ENCODE results near the gene RAB40C. TPM values are rescaled to one million over a fixed set of nuclear protein-coding genes. Genes with fewer than 3 reads are reported as not detected.

The RAB40C gene
- 11.3 and 15.8 TPM in 2 replicates for total RNA-seq

GRCh38 chr16:589658-590187 is at the start of gene RAB40C:
TSS of gene RAB40C (plus strand) at chr16:590066. CDS start at chr16:590292, 226 bp downstream.

GRCh38 chr16:560204-560700 is 29.6 kb upstream of the RAB40C start, which contains the start of gene PRR35:
TSS of gene PRR35 (plus strand) at chr16:560394. CDS start at chr16:563295, 2,901 bp downstream.

GRCh38 chr16:566475-567372 is 23.1 kb upstream of the RAB40C start, which contains the start of gene NHLRC4:
TSS of gene NHLRC4 (plus strand) at chr16:567005. CDS start at chr16:568048, 1,043 bp downstream.

GRCh38 chr16:569445-570254 is 20.2 kb upstream of the RAB40C start, which contains the start of gene PIGQ:
TSS of gene PIGQ (plus strand) at chr16:569968. CDS start at chr16:574075, 4,107 bp downstream.

GRCh38 chr16:630815-631405 is 41.0 kb downstream of the RAB40C start, which contains the start of gene WFIKKN1:
TSS of gene WFIKKN1 (plus strand) at chr16:630985. CDS start at chr16:631254, 269 bp downstream.

GRCh38 chr16:636206-637080 is 46.6 kb downstream of the RAB40C start, which contains the start of gene METTL26:
TSS of gene METTL26 (minus strand) at chr16:636305. CDS start at chr16:636290, 15 bp downstream.

GRCh38 chr16:641326-642188 is 51.7 kb downstream of the RAB40C start, which contains the start of gene MCRIP2:
TSS of gene MCRIP2 (plus strand) at chr16:641828. CDS start at chr16:641992, 164 bp downstream.

GRCh38 chr16:648781-649589 is 59.1 kb downstream of the RAB40C start, which contains the start of gene WDR90:
TSS of gene WDR90 (plus strand) at chr16:649365. CDS start at chr16:649417, 52 bp downstream.

GRCh38 chr16:667780-668518 is 78.1 kb downstream of the RAB40C start, which contains the start of gene RHOT2:
TSS of gene RHOT2 (plus strand) at chr16:668132. CDS start at chr16:668200, 68 bp downstream.

GRCh38 chr16:674968-675883 is 85.4 kb downstream of the RAB40C start, which contains the start of gene RHBDL1:
TSS of gene RHBDL1 (plus strand) at chr16:675671. CDS start at chr16:675791, 120 bp downstream.

Other genes with a start within 250 kb of the RAB40C start
- gene AXIN1, start 237.3 kb upstream of the RAB40C start, total RNA-seq = 16.6 and 30.8 TPM in 2 replicates
- gene MRPL28, start 219.5 kb upstream of the RAB40C start, total RNA-seq = 51.7 and 69.3 TPM in 2 replicates
- gene PGAP6, start 208.1 kb upstream of the RAB40C start, total RNA-seq = 59.7 and 107 TPM in 2 replicates
- 63.2 and 80.6 TPM in 2 replicates for gene NME4, start 192.9 kb upstream of the RAB40C start, total RNA-seq
- gene DECR2, start 188.2 kb upstream of the RAB40C start, total RNA-seq = 7.1 and 11.8 TPM in 2 replicates
- gene RAB11FIP3, start 164.4 kb upstream of the RAB40C start, total RNA-seq = 18.7 and 32.6 TPM in 2 replicates
- 26.7 and 52.6 TPM in 2 replicates for gene CAPN15, start 62.4 kb upstream of the RAB40C start, total RNA-seq
- not detected in 2 replicates for gene PRR35, start 29.7 kb upstream of the RAB40C start, total RNA-seq
- 0.97 and 1.5 TPM in 2 replicates for gene NHLRC4, start 23.1 kb upstream of the RAB40C start, total RNA-seq
- gene PIGQ, start 20.1 kb upstream of the RAB40C start, total RNA-seq = 25.8 and 26.2 TPM in 2 replicates
- under 0.01 and 0.46 TPM in 2 replicates for gene WFIKKN1, start 40.9 kb downstream of the RAB40C start, total RNA-seq
- 69.5 and 83.7 TPM in 2 replicates for gene METTL26, start 46.2 kb downstream of the RAB40C start, total RNA-seq
- 10.3 and 22.3 TPM in 2 replicates for gene MCRIP2, start 51.8 kb downstream of the RAB40C start, total RNA-seq
- gene WDR90, start 59.3 kb downstream of the RAB40C start, total RNA-seq = 11.0 and 19.6 TPM in 2 replicates
- 32.7 and 66.1 TPM in 2 replicates for gene RHOT2, start 78.1 kb downstream of the RAB40C start, total RNA-seq
- 4.6 and 6.5 TPM in 2 replicates for gene RHBDL1, start 85.6 kb downstream of the RAB40C start, total RNA-seq
- gene STUB1, start 90.3 kb downstream of the RAB40C start, total RNA-seq = 95.6 and 120 TPM in 2 replicates
- 35.6 and 39.6 TPM in 2 replicates for gene JMJD8, start 94.3 kb downstream of the RAB40C start, total RNA-seq
- gene WDR24, start 100.3 kb downstream of the RAB40C start, total RNA-seq = 5.3 and 7.9 TPM in 2 replicates
- gene FBXL16, start 115.7 kb downstream of the RAB40C start, total RNA-seq = 0.28 and 0.59 TPM in 2 replicates
- gene METRN, start 125.1 kb downstream of the RAB40C start, total RNA-seq = 75.4 and 85.8 TPM in 2 replicates
- 19.4 and 39.8 TPM in 2 replicates for gene ANTKMT, start 131.1 kb downstream of the RAB40C start, total RNA-seq
- 2.1 and 4.9 TPM in 2 replicates for gene CCDC78, start 136.4 kb downstream of the RAB40C start, total RNA-seq
- gene HAGHL, start 137.0 kb downstream of the RAB40C start, total RNA-seq = 18.7 and 19.6 TPM in 2 replicates
- gene CIAO3, start 150.9 kb downstream of the RAB40C start, total RNA-seq = 21.5 and 28.8 TPM in 2 replicates
- not detected in 2 replicates for gene MSLN, start 170.7 kb downstream of the RAB40C start, total RNA-seq
- 19.3 and 31.1 TPM in 2 replicates for gene RPUSD1, start 198.3 kb downstream of the RAB40C start, total RNA-seq
- gene CHTF18, start 198.6 kb downstream of the RAB40C start, total RNA-seq = 5.3 and 15.8 TPM in 2 replicates
- not detected in 2 replicates for gene GNG13, start 210.7 kb downstream of the RAB40C start, total RNA-seq

Measured in smooth muscle cell of the umbilical artery (primary cell).